Mesendoderm (in vitro differentiated cells): ENCODE measurements around the gene STPG3.

ENCODE experiments used
- DNase-seq: peaks from one replicate; pipeline ENCODE4 v3.0.0; 2013
- H2AK5ac ChIP-seq: 2 replicates; pipeline ENCODE4 v1.6.1; 2013; ENCODE audit warnings: low read length, inconsistent platforms
- H2BK120ac ChIP-seq: 2 replicates; pipeline ENCODE4 v1.6.1; 2013; ENCODE audit warnings: low read depth, mild to moderate bottlenecking, low read length, moderate library complexity, mixed read lengths
- H2BK15ac ChIP-seq: replicated peaks from 2 replicates; pipeline ENCODE4 v1.6.1; 2013; ENCODE audit warnings: low read depth, mild to moderate bottlenecking, moderate library complexity
- H2BK5ac ChIP-seq: 2 replicates; pipeline ENCODE4 v1.6.1; 2013; ENCODE audit warnings: low read length, inconsistent platforms
- H3K18ac ChIP-seq: 2 replicates; pipeline ENCODE4 v1.6.1; 2013; ENCODE audit warnings: mild to moderate bottlenecking, low read length, mixed read lengths
- H3K23ac ChIP-seq: one replicate; pipeline ENCODE4 v1.6.1; 2013; ENCODE audit warnings: low read length
- H3K27ac ChIP-seq: 2 replicates; pipeline ENCODE4 v1.5.1; 2013; ENCODE audit warnings: low read depth, mild to moderate bottlenecking, inconsistent platforms, low read length, moderate library complexity
- H3K27me3 ChIP-seq: 2 replicates; pipeline ENCODE4 v1.6.1; 2013; ENCODE audit warnings: low read length, control low read depth, mild to moderate bottlenecking, inconsistent platforms; ENCODE audit not compliant: insufficient read depth, poor library complexity
- H3K36me3 ChIP-seq: 2 replicates; pipeline ENCODE4 v1.6.1; 2013; ENCODE audit warnings: low read length, inconsistent platforms; ENCODE audit not compliant: control insufficient read depth, insufficient read depth
- H3K4ac ChIP-seq: one replicate; pipeline ENCODE4 v1.6.1; 2013; ENCODE audit warnings: low read depth, mild to moderate bottlenecking, low read length, moderate library complexity
- H3K4me1 ChIP-seq: 2 replicates; pipeline ENCODE4 v1.6.1; 2013; ENCODE audit warnings: low read depth, low read length, inconsistent platforms; ENCODE audit not compliant: control insufficient read depth
- H3K4me2 ChIP-seq: 2 replicates; pipeline ENCODE4 v1.6.1; 2013; ENCODE audit warnings: low read length
- H3K4me3 ChIP-seq: 2 replicates; pipeline ENCODE4 v1.5.1; 2013; ENCODE audit warnings: mild to moderate bottlenecking, low read length
- H3K56ac ChIP-seq: one replicate; pipeline ENCODE4 v1.6.1; 2013; ENCODE audit warnings: low read length
- H3K79me1 ChIP-seq: 2 replicates; pipeline ENCODE4 v1.6.1; 2013; ENCODE audit warnings: low read length, inconsistent platforms
- H3K79me2 ChIP-seq: 2 replicates; pipeline ENCODE4 v1.6.1; 2013; ENCODE audit warnings: mild to moderate bottlenecking, low read length; ENCODE audit not compliant: control insufficient read depth, insufficient read depth
- H3K9ac ChIP-seq: 2 replicates; pipeline ENCODE4 v1.6.1; 2013; ENCODE audit warnings: low read length, inconsistent platforms
- H4K5ac ChIP-seq: one replicate; pipeline ENCODE4 v1.6.1; 2013; ENCODE audit warnings: low read length
- H4K8ac ChIP-seq: one replicate; pipeline ENCODE4 v1.6.1; 2013; ENCODE audit warnings: low read depth, mild to moderate bottlenecking, control low read depth, low read length, moderate library complexity
- WGBS: extraction: QIAGEN DNeasy Blood & Tissue Kit; methylation state at CpG from one replicate; pipeline ENCODE4 v1.1.7; 2013; ENCODE audit warnings: low lambda C conversion rate, missing lambda C conversion rate; ENCODE audit not compliant: insufficient coverage; ENCODE audit errors: extremely low coverage; 5-methylcytosine and 5-hydroxymethylcytosine counted together

The STPG3 gene

GRCh38 chr9:137275588-137276472 lies 24.7 kb downstream of the STPG3 start:
- Histone ChIP-seq H3K4me1 (peaks cover 7% of the 10 kb centered on the region), H3K27me3 (no peaks in the 10 kb centered on the region), H3K79me1 (peaks cover 3% of the 10 kb centered on the region), H3K23ac (no peak overlapping the region), H3K4me2 (no peak overlapping the region), H3K79me2 (no peaks in the 10 kb centered on the region), H2BK5ac (no peak overlapping the region), H2BK15ac (no peak overlapping the region), H4K5ac (no peak overlapping the region), H2BK120ac (no peak overlapping the region), H3K56ac (peak overlapping the region; percentile 93), H4K8ac (no peak overlapping the region), H3K4me3 (no peak overlapping the region), H3K4ac (no peak overlapping the region), H3K27ac (peak overlapping the region; percentile 81), H3K9ac (peak overlapping the region; percentile 88), H2AK5ac (no peak overlapping the region), H3K36me3 (no peaks in the 10 kb centered on the region), H3K18ac (peak overlapping the region; percentile 2)
- no CpG with 5 or more reads among the region's 24 CpGs for WGBS
- DNase-seq, result no peak

GRCh38 chr9:137276473-137277328 lies 25.6 kb downstream of the STPG3 start:
- H3K4me1 ChIP-seq, result peaks cover 7% of the 10 kb centered on the region
- no peak overlapping the region for H2BK15ac ChIP-seq
- peak overlapping the region; percentile 5 for H3K4me2 ChIP-seq
- no peaks in the 10 kb centered on the region for H3K79me2 ChIP-seq
- peak overlapping the region; percentile 58 for H2BK5ac ChIP-seq
- H2AK5ac ChIP-seq, result no peak overlapping the region
- H3K9ac ChIP-seq, result peak overlapping the region; percentile 88
- WGBS, result no CpG with 5 or more reads among the region's 30 CpGs
- peak overlapping the region; percentile 65 for H3K18ac ChIP-seq
- H3K27ac ChIP-seq, result peak overlapping the region; percentile 81
- no peaks in the 10 kb centered on the region for H3K27me3 ChIP-seq
- peak; percentile 84 for DNase-seq
- peaks cover 3% of the 10 kb centered on the region for H3K79me1 ChIP-seq
- H3K4ac ChIP-seq, result peak overlapping the region; percentile 56
- H4K8ac ChIP-seq, result no peak overlapping the region
- H3K56ac ChIP-seq, result peak overlapping the region; percentile 93
- H3K36me3 ChIP-seq, result no peaks in the 10 kb centered on the region
- no peak overlapping the region for H4K5ac ChIP-seq
- H2BK120ac ChIP-seq, result no peak overlapping the region
- no peak overlapping the region for H3K4me3 ChIP-seq
- peak overlapping the region; percentile 39 for H3K23ac ChIP-seq

GRCh38 chr9:137277329-137278041 lies 26.4 kb downstream of the STPG3 start, which contains the start of gene TOR4A:
Gene TOR4A, plus strand, starts transcription at chr9:137277726. Its CDS starts 964 bp downstream, at chr9:137278690.
- peak within 1 kb of the TSS; percentile 65 for H2BK120ac ChIP-seq
- DNase-seq, result peak; percentile 94
- peak within 1 kb of the TSS; percentile 58 for H2BK5ac ChIP-seq
- peak within 1 kb of the TSS; percentile 86 for H3K18ac ChIP-seq
- H3K23ac ChIP-seq, result peak within 1 kb of the TSS; percentile 66
- H2BK15ac ChIP-seq, result peak within 1 kb of the TSS; percentile 20
- H4K5ac ChIP-seq, result no peak within 1 kb of the TSS
- WGBS, result no CpG with 5 or more reads among the region's 25 CpGs
- H3K56ac ChIP-seq, result peak within 1 kb of the TSS; percentile 93
- peaks cover 3% of the 10 kb centered on the region for H3K79me1 ChIP-seq
- peak within 1 kb of the TSS; percentile 88 for H3K9ac ChIP-seq
- H4K8ac ChIP-seq, result peak within 1 kb of the TSS; percentile 82
- peak within 1 kb of the TSS; percentile 92 for H3K4ac ChIP-seq
- peak within 1 kb of the TSS; percentile 74 for H3K4me2 ChIP-seq
- H3K4me1 ChIP-seq, result peaks cover 7% of the 10 kb centered on the region
- H3K27me3 ChIP-seq, result no peaks in the 10 kb centered on the region
- no peaks in the 10 kb centered on the region for H3K36me3 ChIP-seq
- H2AK5ac ChIP-seq, result no peak within 1 kb of the TSS
- H3K79me2 ChIP-seq, result no peaks in the 10 kb centered on the region
- peak within 1 kb of the TSS; percentile 81 for H3K27ac ChIP-seq
- peak within 1 kb of the TSS; percentile 51 for H3K4me3 ChIP-seq

GRCh38 chr9:137278061-137278701 lies 27.1 kb downstream of the STPG3 start:
- no CpG with 5 or more reads among the region's 54 CpGs for WGBS
- peak overlapping the region; percentile 88 for H3K9ac ChIP-seq
- peak overlapping the region; percentile 65 for H2BK120ac ChIP-seq
- peak overlapping the region; percentile 86 for H3K18ac ChIP-seq
- H2BK15ac ChIP-seq, result peak overlapping the region; percentile 20
- peak overlapping the region; percentile 81 for H3K27ac ChIP-seq
- peak overlapping the region; percentile 51 for H3K4me3 ChIP-seq
- peak overlapping the region; percentile 4 for H2BK5ac ChIP-seq
- no peaks in the 10 kb centered on the region for H3K36me3 ChIP-seq
- H3K79me1 ChIP-seq, result peaks cover 2% of the 10 kb centered on the region
- H4K5ac ChIP-seq, result no peak overlapping the region
- peak overlapping the region; percentile 93 for H3K56ac ChIP-seq
- H3K23ac ChIP-seq, result peak overlapping the region; percentile 66
- H2AK5ac ChIP-seq, result no peak overlapping the region
- peaks cover 7% of the 10 kb centered on the region for H3K4me1 ChIP-seq
- peak overlapping the region; percentile 74 for H3K4me2 ChIP-seq
- no peaks in the 10 kb centered on the region for H3K79me2 ChIP-seq
- peak overlapping the region; percentile 82 for H4K8ac ChIP-seq
- H3K27me3 ChIP-seq, result no peaks in the 10 kb centered on the region
- H3K4ac ChIP-seq, result peak overlapping the region; percentile 92
- DNase-seq, result no peak
